Measurements from ENCODE around the gene AHDC1. TPM values are rescaled to one million over a fixed set of nuclear protein-coding genes. Genes with fewer than 3 reads are reported as not detected.
"Not testable (repeated sequence)": the region's sequence is repeated elsewhere in the genome, so short reads cannot be mapped to it uniquely, and the experiment has no call there.

AHDC1 gene
- total RNA-seq, 2 donors from 2014 or later = 13.5 to 14.2 TPM

DNA sequence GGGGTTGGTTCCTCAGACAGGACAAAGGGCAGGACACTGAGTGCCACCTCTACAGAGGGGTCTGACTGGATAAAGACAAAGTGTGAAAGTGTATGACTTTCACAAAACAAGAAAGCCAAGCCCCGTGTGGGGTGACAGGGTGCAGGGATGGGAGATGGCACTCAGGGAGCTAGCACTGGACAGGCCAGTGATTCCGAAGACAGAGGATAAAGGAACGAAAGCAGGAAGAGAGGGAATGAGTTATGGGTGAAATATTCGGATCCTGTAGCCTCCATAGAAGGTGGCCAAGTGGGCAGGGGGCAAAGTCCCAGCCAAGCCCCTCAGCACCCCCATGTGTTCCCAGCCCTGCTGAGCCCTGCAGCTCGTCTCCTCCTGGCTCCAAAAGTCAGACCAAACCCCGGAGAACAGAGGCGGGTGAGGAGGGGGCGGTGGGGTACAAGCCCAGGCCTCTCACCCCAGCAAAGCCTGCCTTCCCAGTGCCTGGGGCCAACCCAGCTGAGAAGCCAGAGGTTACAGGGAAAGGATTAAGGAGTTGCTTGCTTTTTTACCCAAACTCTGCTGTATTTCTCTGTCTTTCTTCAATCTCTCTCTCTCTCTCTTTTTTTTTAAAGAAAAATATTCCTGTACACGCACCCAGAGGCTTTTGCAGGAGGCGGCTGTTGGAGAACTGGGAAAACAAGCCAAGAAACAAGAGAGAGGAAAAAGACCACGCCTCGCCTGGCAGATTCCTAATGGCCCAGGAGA, 99.9 kb downstream of the AHDC1 start:
- DNase-seq (peak in 1 of 4 donors; percentile 63), ATAC-seq (peak; percentile 5)
- intact Hi-C loops (cut with DNase I) = no loop called here
- Histone ChIP-seq H3K27me3 (no peaks in the 10 kb centered on the region), H3K27ac (peak overlapping the region in 3 of 4 donors; percentile 62 to 76 (median 69)), H3K36me3 (replicated peaks in 1 of 2; ENCODE audit: insufficient read depth in 1 of 2, low read depth in 2 of 2) (no peaks in the 10 kb centered on the region), H3K9me3 (no peaks in the 10 kb centered on the region), H3K4me3 (no peak overlapping the region), H3K4me1 (peaks cover 11% of the 10 kb centered on the region)
- 59 to 60% methylated on average over 10 to 12 of the region's 12 CpGs for WGBS, 2 donors
- no peak for TF ChIP-seq POLR2A (IDR thresholded peaks at IDR 0.05)
- TF ChIP-seq, protein P1, sequence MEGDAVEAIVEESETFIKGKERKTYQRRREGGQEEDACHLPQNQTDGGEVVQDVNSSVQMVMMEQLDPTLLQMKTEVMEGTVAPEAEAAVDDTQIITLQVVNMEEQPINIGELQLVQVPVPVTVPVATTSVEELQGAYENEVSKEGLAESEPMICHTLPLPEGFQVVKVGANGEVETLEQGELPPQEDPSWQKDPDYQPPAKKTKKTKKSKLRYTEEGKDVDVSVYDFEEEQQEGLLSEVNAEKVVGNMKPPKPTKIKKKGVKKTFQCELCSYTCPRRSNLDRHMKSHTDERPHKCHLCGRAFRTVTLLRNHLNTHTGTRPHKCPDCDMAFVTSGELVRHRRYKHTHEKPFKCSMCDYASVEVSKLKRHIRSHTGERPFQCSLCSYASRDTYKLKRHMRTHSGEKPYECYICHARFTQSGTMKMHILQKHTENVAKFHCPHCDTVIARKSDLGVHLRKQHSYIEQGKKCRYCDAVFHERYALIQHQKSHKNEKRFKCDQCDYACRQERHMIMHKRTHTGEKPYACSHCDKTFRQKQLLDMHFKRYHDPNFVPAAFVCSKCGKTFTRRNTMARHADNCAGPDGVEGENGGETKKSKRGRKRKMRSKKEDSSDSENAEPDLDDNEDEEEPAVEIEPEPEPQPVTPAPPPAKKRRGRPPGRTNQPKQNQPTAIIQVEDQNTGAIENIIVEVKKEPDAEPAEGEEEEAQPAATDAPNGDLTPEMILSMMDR (IDR thresholded peaks at IDR 0.05) = no peak

DNA sequence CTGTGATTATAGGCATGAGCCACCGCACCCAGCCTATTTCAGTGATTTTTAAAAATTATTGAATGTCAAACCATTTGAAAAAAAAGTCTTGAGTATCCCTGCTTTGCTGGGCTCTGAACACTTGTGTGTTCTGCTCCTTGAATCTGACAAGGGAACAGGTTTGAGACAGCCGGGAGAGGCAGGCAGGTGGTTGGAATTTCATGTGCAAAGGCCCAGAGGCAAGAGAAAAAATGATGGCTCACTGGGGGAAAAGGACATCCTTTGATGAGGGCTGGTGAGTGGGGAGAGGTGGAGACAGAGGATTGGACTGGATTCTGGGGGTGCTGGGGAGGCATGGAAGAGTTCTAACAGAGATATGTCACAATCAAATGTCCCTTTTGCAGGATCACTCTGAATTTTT, 100.9 kb downstream of the AHDC1 start:
- H3K27me3 ChIP-seq = no peaks in the 10 kb centered on the region
- TF ChIP-seq POLR2A (IDR thresholded peaks at IDR 0.05) = no peak
- TF ChIP-seq, protein P1 (IDR thresholded peaks at IDR 0.05) = no peak
- H3K36me3 ChIP-seq (replicated peaks in 1 of 2; ENCODE audit: insufficient read depth in 1 of 2, low read depth in 2 of 2) = no peaks in the 10 kb centered on the region
- WGBS, 2 donors = 94 to 96% methylated on average over 2 of the region's 2 CpGs
- DNase-seq = no peak
- H3K27ac ChIP-seq = no peak overlapping the region
- H3K4me3 ChIP-seq = no peak overlapping the region
- peaks cover 11% of the 10 kb centered on the region for H3K4me1 ChIP-seq
- ATAC-seq = no peak
- no peaks in the 10 kb centered on the region for H3K9me3 ChIP-seq
- intact Hi-C loops (cut with DNase I) = no loop called here

DNA sequence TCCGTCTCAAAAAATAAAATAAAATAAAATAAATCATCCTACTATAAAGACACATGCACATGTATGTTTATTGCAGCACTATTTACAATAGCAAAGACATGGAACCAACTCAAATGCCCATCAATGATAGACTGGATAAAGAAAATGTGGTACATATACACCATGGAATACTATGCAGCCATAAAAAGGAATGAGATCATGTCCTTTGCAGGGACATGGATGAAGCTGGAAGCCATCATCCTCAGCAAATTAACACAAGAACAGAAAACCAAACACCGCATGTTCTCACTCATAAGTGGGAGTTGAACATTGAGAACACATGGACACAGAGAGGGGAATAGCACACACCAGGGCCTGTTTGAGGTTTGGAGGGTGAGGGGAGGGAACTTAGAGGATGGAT, 102.8 kb downstream of the AHDC1 start:
- 96 to 98% methylated on average over 2 of the region's 2 CpGs for WGBS, 2 donors
- ATAC-seq; H3K4me3 ChIP-seq; H3K27ac ChIP-seq; intact Hi-C loops (cut with DNase I); H3K9me3 ChIP-seq; H3K36me3 ChIP-seq (replicated peaks in 1 of 2; ENCODE audit: insufficient read depth in 1 of 2, low read depth in 2 of 2); DNase-seq; H3K27me3 ChIP-seq: not testable (repeated sequence)
- H3K4me1 ChIP-seq = peaks cover 11% of the 10 kb centered on the region

DNA sequence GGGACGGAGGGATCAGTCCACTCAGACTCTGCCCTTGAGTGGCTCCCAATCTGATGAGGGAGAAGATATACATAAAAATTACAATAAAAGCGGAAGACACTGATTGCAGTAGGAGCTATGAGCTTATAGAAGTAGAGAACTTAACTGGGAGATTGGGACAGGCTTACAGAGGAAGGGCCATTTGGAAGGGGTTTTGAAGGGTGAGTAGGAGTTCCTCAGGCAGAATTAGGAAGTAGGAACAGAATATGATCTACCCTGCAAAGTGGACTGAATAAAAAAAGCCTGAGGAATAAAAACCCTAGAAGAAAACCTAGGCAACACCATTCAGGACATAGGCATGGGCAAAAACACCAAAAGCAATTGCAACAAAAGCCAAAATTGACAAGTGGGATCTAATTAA, 104.8 kb downstream of the AHDC1 start:
- intact Hi-C loops (cut with DNase I) = no loop called here
- DNase-seq (no peak), ATAC-seq (no peak)
- Histone ChIP-seq H3K4me1 (no peaks in the 10 kb centered on the region), H3K4me3 (no peak overlapping the region), H3K36me3 (replicated peaks in 1 of 2; ENCODE audit: insufficient read depth in 1 of 2, low read depth in 2 of 2) (no peaks in the 10 kb centered on the region), H3K27ac (no peak overlapping the region), H3K9me3 (no peaks in the 10 kb centered on the region), H3K27me3 (no peaks in the 10 kb centered on the region)
- TF ChIP-seq POLR2A (IDR thresholded peaks at IDR 0.05) = no peak
- TF ChIP-seq, protein P1 (IDR thresholded peaks at IDR 0.05) = no peak
- 81 to 87% methylated on average over 2 of the region's 2 CpGs for WGBS, 2 donors

DNA sequence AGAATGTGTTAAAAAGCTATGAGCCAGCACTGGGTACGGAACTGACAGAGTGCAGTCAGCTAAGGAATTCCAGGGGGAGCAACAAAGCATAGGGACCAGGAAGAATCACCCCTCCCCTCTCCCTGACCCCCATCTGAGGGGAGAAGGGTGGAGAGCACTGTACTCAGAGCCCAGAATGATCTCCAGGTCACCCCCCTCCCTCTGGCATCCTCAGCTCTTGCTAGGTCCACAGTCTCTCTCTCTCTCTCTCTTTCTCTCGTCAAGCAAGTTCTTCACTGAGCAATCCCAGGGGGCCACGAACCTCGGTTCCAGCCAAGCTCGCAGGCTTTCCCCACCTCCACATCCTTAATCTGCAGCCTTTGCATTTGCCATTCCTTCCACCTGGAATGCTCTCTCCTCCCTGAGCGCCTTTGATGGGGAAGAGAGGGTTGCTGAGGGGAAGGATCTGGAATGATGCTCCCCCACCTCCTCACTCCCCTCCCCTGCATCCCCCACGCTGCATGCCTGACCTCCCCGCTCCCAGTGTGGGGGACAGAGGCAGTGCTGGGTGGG, 107.3 kb downstream of the AHDC1 start:
- ATAC-seq = no peak
- intact Hi-C loops (cut with DNase I) = no loop called here

More for the DNA sequence above, 107.3 kb downstream of the AHDC1 start:
- Histone ChIP-seq H3K27ac (no peak overlapping the region), H3K36me3 (replicated peaks in 1 of 2; ENCODE audit: insufficient read depth in 1 of 2, low read depth in 2 of 2) (no peaks in the 10 kb centered on the region), H3K4me3 (no peak overlapping the region), H3K27me3 (no peaks in the 10 kb centered on the region), H3K4me1 (no peaks in the 10 kb centered on the region), H3K9me3 (no peaks in the 10 kb centered on the region)
- WGBS, 2 donors = 20 to 26% methylated on average over 6 to 8 of the region's 8 CpGs
- TF ChIP-seq, protein P1 (IDR thresholded peaks at IDR 0.05) = peak in 1 of 7 experiments; percentile 9
- TF ChIP-seq POLR2A (IDR thresholded peaks at IDR 0.05) = no peak
- no peak for DNase-seq
